Lower leg skin (tissue), 4 donors: ENCODE measurements around the gene ERVW-1. TPM values are rescaled to one million over a fixed set of nuclear protein-coding genes. Genes with fewer than 3 reads are reported as not detected.

Source experiments
- DNase-seq, 2 donors: peaks; one replicate each; pipeline ENCODE4 v3.0.0-alpha.2; 2019; ENCODE audit warnings: low spot score in 2 of 2
- H3K4me3 ChIP-seq: fragments of 200-600 bp; sonication (generic); 2 replicates; pipeline ENCODE4 v1.5.1; 2017; ENCODE audit warnings: mild to moderate bottlenecking, low read depth; ENCODE audit not compliant: poor library complexity, severe bottlenecking
- POLR2A ChIP-seq, 2 donors: fragments of 450-650 bp; IDR thresholded peaks; one replicate each; pipeline ENCODE4 v1.6.1; 2016 to 2017; ENCODE audit warnings: antibody characterized with exemption in 2 of 2, mild to moderate bottlenecking in 1 of 2, moderate library complexity in 1 of 2
- WGBS, 2 donors: methylation state at CpG; one replicate each; pipeline ENCODE4 v1.1.5; 2018; 5-methylcytosine and 5-hydroxymethylcytosine counted together
- intact Hi-C: fragments of 100-400 bp; cut with DNase I; formaldehyde crosslinking; loops from one replicate; pipeline ENCODE4 v1.15.0; 2023; ENCODE audit warnings: low total_unique reads
- total RNA-seq, 4 donors: library from RNA; depleted of rRNA; stranded (reverse); fragments of >200 nt; gene quantifications; one replicate each; pipeline ENCODE4 v1.1.0, GENCODE V29; 2016
- TF ChIP-seq, protein P1 (sequence below), 3 donors: fragments of 450-650 bp; IDR thresholded peaks; one replicate each; pipeline ENCODE4 v1.5.1; 2016; ENCODE audit warnings: antibody characterized with exemption in 3 of 3, mild to moderate bottlenecking in 3 of 3, moderate library complexity in 2 of 3

ERVW-1 gene
- total RNA-seq, 4 donors from 2014 or later, result not detected

DNA sequence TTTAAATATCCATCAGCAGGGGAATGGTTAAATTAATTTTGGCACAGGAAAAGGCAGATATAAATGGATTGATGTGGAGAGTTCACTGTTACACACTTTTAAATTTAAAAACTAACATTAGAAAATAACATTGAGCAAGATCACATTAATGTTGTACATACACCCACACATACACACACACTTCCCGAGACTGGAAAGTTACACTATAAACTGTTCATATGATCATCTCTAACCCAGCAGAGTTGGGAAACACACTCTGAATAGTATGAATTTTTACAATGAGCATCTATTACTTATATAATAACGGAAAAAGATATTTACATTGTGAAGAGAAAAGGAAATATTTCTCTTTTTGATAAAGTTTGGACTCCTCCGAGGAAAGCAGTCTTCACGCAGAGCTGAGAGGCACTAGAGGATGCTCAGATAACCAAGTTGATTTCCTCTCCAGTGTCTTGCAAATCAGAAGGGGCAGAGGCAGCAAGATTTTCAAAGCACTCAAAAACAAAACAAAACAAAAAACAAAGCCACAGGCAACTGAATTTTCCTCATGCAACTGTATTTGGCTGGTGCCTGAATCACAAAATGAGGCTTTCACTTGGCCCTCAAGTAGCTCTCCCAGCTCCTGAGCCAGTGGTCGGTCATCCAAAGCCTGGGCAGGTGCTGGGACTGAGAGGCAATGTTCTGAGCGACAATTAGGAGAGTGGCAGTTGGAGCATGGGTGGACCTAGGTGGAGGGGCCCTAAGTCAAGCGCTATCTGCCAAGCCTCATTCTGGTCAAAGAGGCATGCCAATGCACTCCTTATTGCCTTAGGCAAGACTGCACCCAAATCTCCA lies 40.9 kb downstream of the ERVW-1 start:
- intact Hi-C loops, result no loop called here
- 66 to 72% methylated on average over 7 of the region's 7 CpGs for WGBS, 2 donors
- TF ChIP-seq, protein P1, sequence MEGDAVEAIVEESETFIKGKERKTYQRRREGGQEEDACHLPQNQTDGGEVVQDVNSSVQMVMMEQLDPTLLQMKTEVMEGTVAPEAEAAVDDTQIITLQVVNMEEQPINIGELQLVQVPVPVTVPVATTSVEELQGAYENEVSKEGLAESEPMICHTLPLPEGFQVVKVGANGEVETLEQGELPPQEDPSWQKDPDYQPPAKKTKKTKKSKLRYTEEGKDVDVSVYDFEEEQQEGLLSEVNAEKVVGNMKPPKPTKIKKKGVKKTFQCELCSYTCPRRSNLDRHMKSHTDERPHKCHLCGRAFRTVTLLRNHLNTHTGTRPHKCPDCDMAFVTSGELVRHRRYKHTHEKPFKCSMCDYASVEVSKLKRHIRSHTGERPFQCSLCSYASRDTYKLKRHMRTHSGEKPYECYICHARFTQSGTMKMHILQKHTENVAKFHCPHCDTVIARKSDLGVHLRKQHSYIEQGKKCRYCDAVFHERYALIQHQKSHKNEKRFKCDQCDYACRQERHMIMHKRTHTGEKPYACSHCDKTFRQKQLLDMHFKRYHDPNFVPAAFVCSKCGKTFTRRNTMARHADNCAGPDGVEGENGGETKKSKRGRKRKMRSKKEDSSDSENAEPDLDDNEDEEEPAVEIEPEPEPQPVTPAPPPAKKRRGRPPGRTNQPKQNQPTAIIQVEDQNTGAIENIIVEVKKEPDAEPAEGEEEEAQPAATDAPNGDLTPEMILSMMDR (IDR thresholded peaks at IDR 0.05), result no peak
- no peak for TF ChIP-seq POLR2A (IDR thresholded peaks at IDR 0.05)
- no peak for DNase-seq
- no peak overlapping the region for H3K4me3 ChIP-seq

DNA sequence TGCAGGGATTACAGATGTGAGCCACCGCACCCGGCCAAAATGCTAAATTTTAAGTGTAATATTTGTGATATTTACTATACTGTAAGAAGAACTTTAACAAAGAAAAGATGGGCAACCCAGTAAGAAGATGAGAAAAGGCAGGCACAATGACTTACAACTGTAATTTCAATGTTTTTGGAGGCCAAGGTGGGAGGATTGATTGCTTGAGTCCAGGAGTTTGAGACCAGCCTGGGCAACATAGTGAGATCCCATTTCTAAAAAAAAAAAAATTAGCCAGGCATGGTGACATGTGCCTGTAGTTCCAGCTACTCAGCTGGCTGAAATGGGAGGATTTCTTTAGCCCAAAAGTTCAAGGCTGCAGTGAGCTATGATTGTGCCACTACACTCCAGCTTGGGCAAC lies 42.2 kb downstream of the ERVW-1 start:
- WGBS, 2 donors, result 93 to 96% methylated on average over 2 of the region's 2 CpGs
- no peak overlapping the region for H3K4me3 ChIP-seq
- DNase-seq, result no peak
- intact Hi-C loops, result no loop called here
- no peak for TF ChIP-seq POLR2A (IDR thresholded peaks at IDR 0.05)
- TF ChIP-seq, protein P1 (IDR thresholded peaks at IDR 0.05), result no peak

DNA sequence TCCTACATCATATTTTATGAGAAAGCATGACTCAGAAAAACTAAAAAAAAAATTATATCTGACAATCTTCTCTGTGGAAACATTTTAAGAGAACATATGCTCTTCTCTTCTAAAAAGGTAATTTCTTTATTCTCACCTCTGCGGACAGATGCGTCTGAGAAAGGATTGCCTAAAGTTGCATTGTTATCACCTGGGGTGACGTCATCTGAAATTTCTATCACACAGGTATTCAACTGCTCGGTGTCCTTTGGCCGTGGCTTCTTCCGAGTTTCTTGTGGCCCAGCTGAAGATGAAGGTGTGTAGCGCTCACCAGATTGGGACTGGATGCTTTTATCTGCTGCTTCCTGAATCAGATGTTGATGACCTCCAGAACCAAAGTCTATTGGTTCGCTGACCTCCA lies 44.7 kb downstream of the ERVW-1 start:
- 93 to 94% methylated on average over 8 of the region's 8 CpGs for WGBS, 2 donors
- DNase-seq, result no peak
- intact Hi-C loops, result no loop called here
- H3K4me3 ChIP-seq, result no peak overlapping the region
- TF ChIP-seq POLR2A (IDR thresholded peaks at IDR 0.05), result no peak
- TF ChIP-seq, protein P1 (IDR thresholded peaks at IDR 0.05), result no peak

DNA sequence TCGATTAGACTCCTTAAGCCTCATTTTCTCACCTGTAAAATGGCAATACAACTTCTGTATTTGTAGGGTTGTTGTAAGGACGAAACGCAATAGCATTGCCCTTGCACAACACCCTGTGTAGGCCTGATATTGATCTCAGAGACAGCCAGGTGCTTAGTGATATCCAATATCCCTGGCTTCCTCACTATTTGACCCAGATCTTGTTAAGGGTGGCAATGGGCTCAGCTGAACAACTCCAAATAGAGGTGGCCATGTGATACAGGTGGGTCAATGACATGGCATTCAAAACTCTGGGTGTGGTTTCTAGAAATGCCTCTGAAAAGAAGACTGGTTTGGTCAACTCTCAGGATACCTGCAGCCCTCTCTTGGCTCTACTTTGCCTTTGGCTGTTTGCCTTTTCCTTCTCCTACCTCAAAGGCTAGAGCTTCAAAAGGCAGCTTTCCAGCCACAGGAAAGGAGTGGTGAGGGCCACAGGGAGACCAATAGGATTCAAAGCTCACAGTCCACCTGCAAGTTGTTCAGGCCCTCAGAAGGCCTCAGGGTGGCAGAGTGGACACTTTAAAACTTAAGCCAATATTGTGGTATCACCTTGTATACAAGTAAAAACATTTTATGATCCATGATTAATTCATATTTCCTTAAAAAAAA lies 45.3 kb downstream of the ERVW-1 start:
- DNase-seq, result no peak
- no peak for TF ChIP-seq POLR2A (IDR thresholded peaks at IDR 0.05)
- TF ChIP-seq, protein P1 (IDR thresholded peaks at IDR 0.05), result no peak
- WGBS, 2 donors, result 85 to 94% methylated on average over 3 of the region's 3 CpGs
- H3K4me3 ChIP-seq, result no peak overlapping the region
- intact Hi-C loops, result no loop called here

DNA sequence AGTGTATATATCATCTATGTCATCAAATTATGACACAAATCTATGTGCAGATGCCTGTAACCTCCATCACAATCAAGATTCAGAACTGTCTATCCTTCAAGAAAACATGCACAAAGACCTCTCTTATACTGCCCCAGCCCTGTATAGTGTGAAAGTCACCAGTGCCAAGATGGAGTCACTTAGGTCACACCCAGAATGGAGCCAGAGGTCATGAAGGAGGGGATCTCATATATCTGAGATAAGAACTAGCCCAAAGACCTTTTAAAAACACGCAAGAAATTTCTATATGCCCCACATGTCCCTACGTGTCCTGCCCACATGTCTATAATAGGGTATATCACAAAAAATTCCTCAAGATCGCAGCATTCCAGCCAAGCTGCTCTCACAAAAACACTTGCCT lies 50.6 kb downstream of the ERVW-1 start:
- WGBS, 2 donors, result 79 to 81% methylated on average over 3 of the region's 3 CpGs
- TF ChIP-seq, protein P1 (IDR thresholded peaks at IDR 0.05), result no peak
- TF ChIP-seq POLR2A (IDR thresholded peaks at IDR 0.05), result no peak
- intact Hi-C loops, result no loop called here
- DNase-seq, result no peak
- no peak overlapping the region for H3K4me3 ChIP-seq
